ENCODE data around the gene SEC14L1. TPM values are rescaled to one million over a fixed set of nuclear protein-coding genes. Genes with fewer than 3 reads are reported as not detected.

SEC14L1 gene
- total RNA-seq, 1 experiment from 2014 or later: 78.6 TPM

- intact Hi-C loops (cut with micrococcal nuclease; ENCODE audit: unreplicated experiment): no loop called here
- ChIA-PET POLR2A (ENCODE audit: low non-redundant PET) (no interaction called here), CTCF (no interaction called here)
- Histone ChIP-seq H3K27me3 (replicated peaks; ENCODE audit: insufficient read depth, low read depth, low read length, poor library complexity) (no peaks in the 10 kb centered on the region), H3K9me3 (ENCODE audit: low read depth, low read length, poor library complexity, severe bottlenecking) (no peaks in the 10 kb centered on the region), H3K4me3 (ENCODE audit: low read depth, low read length, poor library complexity, severe bottlenecking) (no peak overlapping the region), H3K4me1 (ENCODE audit: insufficient read depth, low read length, poor library complexity, severe bottlenecking) (peaks cover 35% of the 10 kb centered on the region), H3K27ac (ENCODE audit: low read depth, low read length, poor library complexity, severe bottlenecking) (peak overlapping the region; percentile 67), H3K36me3 (ENCODE audit: insufficient read depth, low read length, poor library complexity, severe bottlenecking) (peaks cover 66% of the 10 kb centered on the region)
- no TSS peak for BruUV-seq (replicated peaks)
- no peak for TF ChIP-seq EZH2 (IDR thresholded peaks at IDR 0.05; ENCODE audit: borderline replicate concordance, low read depth, low read length, poor library complexity, severe bottlenecking)
- no peak for TF ChIP-seq CTCF (conservative IDR thresholded peaks at IDR 0.05; ENCODE audit: low read depth, low read length)
- DNase-seq (ENCODE audit: low spot score): peak; percentile 66
Observed at GRCh38 chr17:77210946-77211541, 70.3 kb downstream of the SEC14L1 start.

GRCh38 chr17:77211681-77212080 lies 70.9 kb downstream of the SEC14L1 start:
- no peak for DNase-seq (ENCODE audit: low spot score)
- intact Hi-C loops (cut with micrococcal nuclease; ENCODE audit: unreplicated experiment): no loop called here
- BruUV-seq (replicated peaks): no TSS peak
- TF ChIP-seq EZH2 (IDR thresholded peaks at IDR 0.05; ENCODE audit: borderline replicate concordance, low read depth, low read length, poor library complexity, severe bottlenecking) (no peak), CTCF (conservative IDR thresholded peaks at IDR 0.05; ENCODE audit: low read depth, low read length) (no peak)
- ChIA-PET POLR2A (ENCODE audit: low non-redundant PET) (no interaction called here), CTCF (no interaction called here)
- H3K4me1 ChIP-seq (ENCODE audit: insufficient read depth, low read length, poor library complexity, severe bottlenecking): peaks cover 29% of the 10 kb centered on the region
- H3K27ac ChIP-seq (ENCODE audit: low read depth, low read length, poor library complexity, severe bottlenecking): peak overlapping the region; percentile 67
- no peak overlapping the region for H3K4me3 ChIP-seq (ENCODE audit: low read depth, low read length, poor library complexity, severe bottlenecking)
- no peaks in the 10 kb centered on the region for H3K9me3 ChIP-seq (ENCODE audit: low read depth, low read length, poor library complexity, severe bottlenecking)
- H3K27me3 ChIP-seq (replicated peaks; ENCODE audit: insufficient read depth, low read depth, low read length, poor library complexity): no peaks in the 10 kb centered on the region
- peaks cover 60% of the 10 kb centered on the region for H3K36me3 ChIP-seq (ENCODE audit: insufficient read depth, low read length, poor library complexity, severe bottlenecking)

- peak overlapping the region; percentile 32 for H3K27ac ChIP-seq (ENCODE audit: low read depth, low read length, poor library complexity, severe bottlenecking)
- H3K36me3 ChIP-seq (ENCODE audit: insufficient read depth, low read length, poor library complexity, severe bottlenecking): peaks cover 63% of the 10 kb centered on the region
- no peak for DNase-seq (ENCODE audit: low spot score)
- H3K27me3 ChIP-seq (replicated peaks; ENCODE audit: insufficient read depth, low read depth, low read length, poor library complexity): no peaks in the 10 kb centered on the region
- ChIA-PET POLR2A (ENCODE audit: low non-redundant PET) (interaction anchor here (0.5 kb wide), 1 partner anchor 122 kb away, joined by 9 read pairs; no protein-coding TSS in a partner anchor), CTCF (no interaction called here)
- no peak for TF ChIP-seq CTCF (conservative IDR thresholded peaks at IDR 0.05; ENCODE audit: low read depth, low read length)
- TF ChIP-seq EZH2 (IDR thresholded peaks at IDR 0.05; ENCODE audit: borderline replicate concordance, low read depth, low read length, poor library complexity, severe bottlenecking): no peak
- intact Hi-C loops (cut with micrococcal nuclease; ENCODE audit: unreplicated experiment): no loop called here
- no peaks in the 10 kb centered on the region for H3K9me3 ChIP-seq (ENCODE audit: low read depth, low read length, poor library complexity, severe bottlenecking)
- H3K4me1 ChIP-seq (ENCODE audit: insufficient read depth, low read length, poor library complexity, severe bottlenecking): peaks cover 27% of the 10 kb centered on the region
- no peak overlapping the region for H3K4me3 ChIP-seq (ENCODE audit: low read depth, low read length, poor library complexity, severe bottlenecking)
- BruUV-seq (replicated peaks): no TSS peak
Observed at GRCh38 chr17:77212081-77212832, 71.5 kb downstream of the SEC14L1 start.

All from A673 (cell line).